HCT116 (cell line): ENCODE measurements around the gene TRIP10. TPM values are rescaled to one million over a fixed set of nuclear protein-coding genes. Genes with fewer than 3 reads are reported as not detected.

ENCODE experiments used
- ATAC-seq: fragments of 200-7000 bp; cut with Tn5 transposase; 2 replicates; pipeline ENCODE4 v1.9.1; 2020; ENCODE audit warnings: mild to moderate bottlenecking, moderate library complexity
- BruUV-seq: library from RNA; stranded (reverse); fragments of 400-500 nt; replicated peaks from 2 replicates; lab custom pipeline; 2021; lab: Mats Ljungman, UMichigan
- CTCF ChIA-PET: fragments of 300-600 bp; sonication (Branson Sonifier 250); formaldehyde crosslinking; loops from one replicate; lab custom pipeline; 2021; ENCODE audit warnings: antibody characterized with exemption; lab: Charles Lee
- POLR2A ChIA-PET: fragments of 300-600, 350-600 bp; sonication (Branson Sonifier 250); formaldehyde crosslinking; loops from one replicate; lab custom pipeline; 2021; ENCODE audit warnings: antibody characterized with exemption; lab: Charles Lee
- RAD21 ChIA-PET, 2 experiments: fragments of 300-600 bp; sonication (Branson Sonifier 250); formaldehyde crosslinking; loops; one replicate each; lab custom pipeline; 2023; ENCODE audit warnings: low total read pairs in 2 of 2; ENCODE audit not compliant: uncharacterized antibody in 2 of 2, unreplicated experiment in 2 of 2, low non-redundant PET in 1 of 2; lab: Charles Lee
- DNase-seq: peaks from one replicate; pipeline ENCODE4 v3.0.0-alpha.2; 2010; ENCODE audit warnings: low read depth, low spot score
- H2AFZ ChIP-seq: fragments of 200-600 bp; shearing (Covaris generic), sonication (generic); 2 replicates; pipeline ENCODE4 v1.6.1; 2017; ENCODE audit warnings: low read depth, mixed run types, mixed read lengths, antibody characterized with exemption, low read length; ENCODE audit not compliant: poor library complexity, severe bottlenecking
- H3K27ac ChIP-seq: 2 replicates; pipeline ENCODE4 v1.5.1; 2012; ENCODE audit warnings: low read depth, low read length
- H3K27me3 ChIP-seq: fragments of 200-600 bp; sonication (generic); 2 replicates; pipeline ENCODE4 v1.6.1; 2016; ENCODE audit warnings: mixed run types, low read length, mixed read lengths; ENCODE audit not compliant: insufficient read depth
- H3K36me3 ChIP-seq, 2 experiments: fragments of 200-500 bp in 1 of 2; fragments of 200-600 bp in 1 of 2; sonication (Bioruptor generic) in 1 of 2; sonication (generic) in 1 of 2; 2 replicates each; pipeline versions ENCODE4 v1.5.1 to v1.6.1; 2014 to 2016; ENCODE audit warnings: low read length in 2 of 2, inconsistent platforms in 1 of 2, mixed read lengths in 1 of 2, mixed run types in 1 of 2; ENCODE audit not compliant: insufficient read depth in 2 of 2, control insufficient read depth in 1 of 2
- H3K4me1 ChIP-seq, 2 experiments: fragments of 200-600 bp in 1 of 2; sonication (generic) in 1 of 2; 2 replicates each; pipeline versions ENCODE4 v1.5.1 to v1.6.1; 2012 to 2017; ENCODE audit warnings: low read length in 2 of 2, inconsistent platforms in 1 of 2, mild to moderate bottlenecking in 1 of 2, mixed read lengths in 1 of 2, mixed run types in 1 of 2, moderate library complexity in 1 of 2; ENCODE audit not compliant: insufficient read depth in 2 of 2, control insufficient read depth in 1 of 2
- H3K4me2 ChIP-seq: fragments of 200-600 bp; sonication (generic); 2 replicates; pipeline ENCODE4 v1.6.1; 2017; ENCODE audit warnings: mixed run types, low read length, mixed read lengths
- H3K4me3 ChIP-seq, 2 experiments: fragments of 200-600 bp in 1 of 2; sonication (generic) in 1 of 2; replicated peaks in 1 of 2; 2 replicates each; pipeline ENCODE4 v1.5.1; 2011 to 2016; ENCODE audit warnings: low read length in 2 of 2, control low read depth in 1 of 2, low read depth in 1 of 2, mild to moderate bottlenecking in 1 of 2, mixed read lengths in 1 of 2, mixed run types in 1 of 2
- H3K79me2 ChIP-seq: fragments of 200-600 bp; sonication (generic); 2 replicates; pipeline ENCODE4 v1.6.1; 2017; ENCODE audit warnings: mild to moderate bottlenecking, mixed run types, low read length, moderate library complexity, mixed read lengths; ENCODE audit not compliant: insufficient read depth
- H3K9ac ChIP-seq: fragments of 200-600 bp; sonication (generic); 2 replicates; pipeline ENCODE4 v1.6.1; 2016; ENCODE audit warnings: low read length, mixed read lengths
- H3K9me2 ChIP-seq: fragments of 200-600 bp; sonication (generic), shearing (Covaris generic); 2 replicates; pipeline ENCODE4 v1.6.1; 2017; ENCODE audit warnings: mixed run types, mild to moderate bottlenecking, moderate library complexity; ENCODE audit not compliant: insufficient read depth
- H3K9me3 ChIP-seq, 2 experiments: fragments of 200-500 bp in 1 of 2; fragments of 200-600 bp in 1 of 2; sonication (Bioruptor generic) in 1 of 2; sonication (generic) in 1 of 2; 2 replicates each; pipeline ENCODE4 v1.6.1; 2014 to 2017; ENCODE audit warnings: low read length in 2 of 2, mixed read lengths in 2 of 2, inconsistent platforms in 1 of 2, low read depth in 1 of 2, mild to moderate bottlenecking in 1 of 2, mixed run types in 1 of 2, moderate library complexity in 1 of 2; ENCODE audit not compliant: control insufficient read depth in 1 of 2, insufficient read depth in 1 of 2
- H4K20me1 ChIP-seq: fragments of 200-600 bp; sonication (generic), shearing (Covaris generic); 2 replicates; pipeline ENCODE4 v1.6.1; 2017; ENCODE audit warnings: mixed run types, mild to moderate bottlenecking, moderate library complexity; ENCODE audit not compliant: insufficient read depth
- CBX3 ChIP-seq: IDR thresholded peaks from 2 replicates; pipeline ENCODE4 v1.6.1; 2012; ENCODE audit warnings: low read depth
- CEBPB ChIP-seq: IDR thresholded peaks from 2 replicates; pipeline ENCODE4 v1.6.1; 2012; ENCODE audit warnings: low read depth
- EGR1 ChIP-seq: IDR thresholded peaks from 2 replicates; pipeline ENCODE4 v1.6.1; 2012; ENCODE audit warnings: low read depth
- ELF1 ChIP-seq: IDR thresholded peaks from 2 replicates; pipeline ENCODE4 v1.6.1; 2012; ENCODE audit warnings: low read depth, borderline replicate concordance
- FOSL1 ChIP-seq: IDR thresholded peaks from 2 replicates; pipeline ENCODE4 v1.6.1; 2012; ENCODE audit warnings: low read depth
- MAX ChIP-seq: IDR thresholded peaks from 2 replicates; pipeline ENCODE4 v1.6.1; 2012
- POLR2A ChIP-seq: IDR thresholded peaks from 2 replicates; pipeline ENCODE4 v1.7.0; 2011; ENCODE audit warnings: borderline replicate concordance; ENCODE audit not compliant: insufficient read depth, insufficient read length; ENCODE audit errors: extremely low read depth
- RAD21 ChIP-seq: IDR thresholded peaks from 2 replicates; pipeline ENCODE4 v1.6.1; 2012; ENCODE audit warnings: low read depth, mild to moderate bottlenecking
- SP1 ChIP-seq: IDR thresholded peaks from 2 replicates; pipeline ENCODE4 v1.6.1; 2012; ENCODE audit warnings: low read depth
- SRF ChIP-seq: IDR thresholded peaks from 2 replicates; pipeline ENCODE4 v1.6.1; 2012; ENCODE audit warnings: low read depth
- TCF7L2 ChIP-seq: IDR thresholded peaks from 2 replicates; pipeline ENCODE4 v1.7.0; 2011; ENCODE audit warnings: borderline replicate concordance, inconsistent platforms; ENCODE audit not compliant: insufficient read depth, insufficient read length; ENCODE audit errors: extremely low read depth
- YY1 ChIP-seq: IDR thresholded peaks from 2 replicates; pipeline ENCODE4 v1.6.1; 2011; ENCODE audit warnings: low read length, low read depth, moderate library complexity, mild to moderate bottlenecking; ENCODE audit not compliant: insufficient replicate concordance; ENCODE audit errors: extremely low read depth
- ZFX ChIP-seq: fragments of 450-650 bp; IDR thresholded peaks from 2 replicates; pipeline ENCODE4 v1.6.1; 2017
- intact Hi-C: fragments of 100-400 bp; cut with micrococcal nuclease; formaldehyde crosslinking; loops from 2 replicates; pipeline ENCODE4 v1.10.0; 2022
- total RNA-seq: library from RNA; stranded (reverse); gene quantifications from one replicate; pipeline ENCODE4 v1.2.1, GENCODE V29; 2021; ENCODE audit not compliant: unreplicated experiment
- TF ChIP-seq, protein P1 (sequence below): IDR thresholded peaks from 2 replicates; pipeline ENCODE4 v1.6.1; 2012

TRIP10 gene
- total RNA-seq, 1 experiment from 2014 or later = 111 TPM

GRCh38 chr19:6791237-6791636 lies 51.8 kb downstream of the TRIP10 start (continued):
- no peak for TF ChIP-seq RAD21
- no peak for TF ChIP-seq SRF
- TF ChIP-seq, all 23 proteins: peak for 0

- H3K4me3 ChIP-seq = no peak overlapping the region
- intact Hi-C loops = no loop called here
- no peaks in the 10 kb centered on the region for H3K27me3 ChIP-seq
- no peaks in the 10 kb centered on the region for H3K9me2 ChIP-seq
- H3K9ac ChIP-seq = no peak overlapping the region
- ChIA-PET POLR2A (no interaction called here), RAD21 (no interaction called here), CTCF (no interaction called here)
- H3K27ac ChIP-seq = no peak overlapping the region
- no peaks in the 10 kb centered on the region for H3K79me2 ChIP-seq
- H3K36me3 ChIP-seq = no peaks in the 10 kb centered on the region
- no peaks in the 10 kb centered on the region; a peak in 1 of 4 replicates for H3K9me3 ChIP-seq
- no TSS peak for BruUV-seq
- TF ChIP-seq POLR2A = no peak
- no peak for TF ChIP-seq RAD21
- TF ChIP-seq, protein P1, sequence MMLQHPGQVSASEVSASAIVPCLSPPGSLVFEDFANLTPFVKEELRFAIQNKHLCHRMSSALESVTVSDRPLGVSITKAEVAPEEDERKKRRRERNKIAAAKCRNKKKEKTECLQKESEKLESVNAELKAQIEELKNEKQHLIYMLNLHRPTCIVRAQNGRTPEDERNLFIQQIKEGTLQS = no peak
- TF ChIP-seq YY1 = no peak
- no peak for TF ChIP-seq EGR1
- TF ChIP-seq TCF7L2 = no peak
- no peak for TF ChIP-seq CBX3
- no peak for TF ChIP-seq SP1
- no peak for TF ChIP-seq CEBPB
- no peaks in the 10 kb centered on the region for H4K20me1 ChIP-seq
- DNase-seq (no peak), ATAC-seq (no peak)
- no peak overlapping the region for H3K4me2 ChIP-seq
- H3K4me1 ChIP-seq = peaks cover 2 to 5% of the 10 kb centered on the region in 2 experiments; a peak in 3 of 4 replicates
- no peak overlapping the region for H2AFZ ChIP-seq
Measured at GRCh38 chr19:6793411-6793810, 53.9 kb downstream of the TRIP10 start.

DNA sequence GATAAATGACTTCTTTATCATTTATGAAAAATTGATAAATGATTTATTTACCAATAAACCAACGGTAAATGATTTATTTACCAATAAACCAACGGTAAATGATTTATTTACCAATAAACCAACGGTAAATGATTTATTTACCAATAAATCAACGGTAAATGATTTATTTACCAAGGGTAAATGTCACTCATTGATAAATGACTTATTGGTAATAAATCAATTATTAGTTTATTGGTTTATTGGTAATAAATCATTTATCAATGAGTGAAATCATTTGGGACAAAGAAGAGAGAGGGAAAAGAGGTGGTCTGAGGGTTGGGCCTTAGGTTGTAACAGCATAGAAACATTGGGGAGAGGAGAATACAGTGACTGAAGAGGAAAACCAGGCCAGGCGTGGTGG lies 54.5 kb downstream of the TRIP10 start:
- TF ChIP-seq ELF1 = no peak
- no peak for TF ChIP-seq FOSL1
- no peak for TF ChIP-seq MAX
- TF ChIP-seq ZFX = no peak
- no peak for TF ChIP-seq CBX3
- ChIA-PET RAD21 (no interaction called here), CTCF (no interaction called here), POLR2A (no interaction called here)
- intact Hi-C loops = no loop called here
- Histone ChIP-seq H3K4me3 (no peak overlapping the region), H3K9ac (no peak overlapping the region), H3K4me2 (no peak overlapping the region), H3K9me3 (no peaks in the 10 kb centered on the region; a peak in 1 of 4 replicates), H3K9me2 (no peaks in the 10 kb centered on the region), H2AFZ (no peak overlapping the region), H3K36me3 (no peaks in the 10 kb centered on the region), H3K27ac (no peak overlapping the region), H3K4me1 (peaks cover 2 to 5% of the 10 kb centered on the region in 2 experiments; a peak in 3 of 4 replicates), H3K79me2 (no peaks in the 10 kb centered on the region), H3K27me3 (no peaks in the 10 kb centered on the region), H4K20me1 (no peaks in the 10 kb centered on the region)
- ATAC-seq (no peak), DNase-seq (no peak)
- BruUV-seq = no TSS peak
